ENCODE measurements around the gene LONP1. TPM values are rescaled to one million over a fixed set of nuclear protein-coding genes. Genes with fewer than 3 reads are reported as not detected.

Gene LONP1
- total RNA-seq, 1 experiment from 2014 or later, result 180 TPM

GRCh38 chr19:5690955-5691821, 28.8 kb downstream of the LONP1 start (continued):
- TF ChIP-seq REST (IDR thresholded peaks at IDR 0.05; ENCODE audit: low read depth), result no peak
- peak; percentile 35; the same call in 1 of the 2 replicates for TF ChIP-seq SP1 (IDR thresholded peaks at IDR 0.05; ENCODE audit: low read depth)
- TF ChIP-seq EGR1 (IDR thresholded peaks at IDR 0.05; ENCODE audit: low read depth), result peak; percentile 79

DNA sequence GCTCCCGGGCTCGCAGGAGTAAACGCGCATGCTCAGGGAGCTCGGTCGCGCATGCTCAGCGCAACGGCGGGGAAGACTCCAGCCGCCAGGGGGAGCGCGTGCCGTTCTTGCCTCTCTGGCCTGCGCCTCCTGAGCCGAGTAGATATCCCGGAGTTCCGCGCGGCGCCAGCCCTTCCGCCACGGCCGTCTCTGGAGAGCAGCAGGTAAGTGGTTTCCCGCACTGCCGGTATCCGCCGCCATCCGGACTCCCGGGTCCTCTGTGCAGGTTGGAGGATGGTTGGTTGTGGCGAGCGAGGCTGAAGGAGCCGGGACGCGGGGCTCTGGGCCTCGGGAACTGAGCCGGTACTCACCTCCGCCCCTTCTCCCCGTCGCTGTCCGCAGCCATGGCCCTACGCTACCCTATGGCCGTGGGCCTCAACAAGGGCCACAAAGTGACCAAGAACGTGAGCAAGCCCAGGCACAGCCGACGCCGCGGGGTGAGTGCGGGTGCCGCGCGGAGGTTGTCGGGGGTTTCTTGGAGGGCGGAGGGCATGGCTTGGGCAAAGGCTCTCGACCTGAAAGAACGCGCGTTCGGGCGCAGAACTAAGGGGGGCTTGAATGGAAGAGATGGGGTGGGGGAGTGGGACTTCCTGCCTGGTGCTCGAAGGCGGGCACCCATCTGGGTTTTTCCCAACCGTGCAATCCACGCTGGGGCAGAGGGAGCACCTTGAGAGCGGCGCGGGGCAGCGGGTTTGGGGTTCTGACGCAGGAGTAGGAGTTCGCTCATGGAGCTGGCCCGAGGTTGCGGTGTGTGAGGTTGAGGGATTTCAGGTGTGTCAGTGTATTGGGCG, 29.6 kb downstream of the LONP1 start, which contains the start of gene RPL36:
RPL36 (plus strand) TSS at position 171 of the 830 bp plus-strand sequence; CDS start at position 384, 213 bp downstream.
- peaks cover 11 to 48% of the 10 kb centered on the region in 2 experiments; a peak in 3 of 4 replicates for H3K4me1 ChIP-seq (ENCODE audit: control insufficient read depth in 1 of 2, insufficient read depth in 2 of 2, low read length in 2 of 2)
- peaks cover 10 to 49% of the 10 kb centered on the region in 2 experiments; a peak in 2 of 4 replicates for H3K36me3 ChIP-seq (ENCODE audit: control insufficient read depth in 1 of 2, insufficient read depth in 2 of 2, low read length in 2 of 2)
- H3K4me3 ChIP-seq (replicated peaks in 1 of 2; ENCODE audit: low read depth in 1 of 2, low read length in 2 of 2), result peak within 1 kb of the TSS; percentile 85 to 99
- peak within 1 kb of the TSS; percentile 44 for H2AFZ ChIP-seq (ENCODE audit: low read depth, low read length, poor library complexity, severe bottlenecking)
- peaks cover 54% of the 10 kb centered on the region for H3K79me2 ChIP-seq (ENCODE audit: insufficient read depth, low read length)
- no peaks in the 10 kb centered on the region for H3K9me3 ChIP-seq (ENCODE audit: control insufficient read depth in 1 of 2, insufficient read depth in 1 of 2, low read depth in 1 of 2, low read length in 2 of 2)
- DNase-seq (ENCODE audit: low read depth, low spot score) (peak; percentile 92), ATAC-seq (peak; percentile 46)
- no peaks in the 10 kb centered on the region for H3K9me2 ChIP-seq (ENCODE audit: insufficient read depth)
- POLR2A ChIA-PET, result interaction anchor here (0.7 to 2.0 kb wide), 17 partner anchors 9 to 977 kb away, joined by 3 to 31 read pairs (median 4); partner anchors contain the start of genes CATSPERD, DUS3L, LONP1 and NRTN
- RAD21 ChIA-PET (ENCODE audit: low non-redundant PET in 1 of 2, low total read pairs in 2 of 2, uncharacterized antibody in 2 of 2, unreplicated experiment in 2 of 2), result interaction anchor here in 1 of 2 experiments (1.2 kb wide), 1 partner anchor 68 kb away, joined by 3 read pairs; the partner anchor contains the start of genes SAFB and SAFB2
- peaks cover 17% of the 10 kb centered on the region; the same call in 1 of the 2 replicates for H4K20me1 ChIP-seq (ENCODE audit: insufficient read depth)
- peak within 1 kb of the TSS; percentile 100 for H3K9ac ChIP-seq (ENCODE audit: low read length)
- H3K27me3 ChIP-seq (ENCODE audit: insufficient read depth, low read length), result no peaks in the 10 kb centered on the region
- peak within 1 kb of the TSS; percentile 93 for H3K27ac ChIP-seq (ENCODE audit: low read depth, low read length)
- peak within 1 kb of the TSS; percentile 92 for H3K4me2 ChIP-seq (ENCODE audit: low read length)
- CTCF ChIA-PET, result interaction anchor here (0.6 to 1.7 kb wide), 13 partner anchors 9 to 652 kb away, joined by 3 to 13 read pairs (median 5); partner anchors contain the start of genes CATSPERD, LONP1, MICOS13 and SAFB
- intact Hi-C loops (cut with micrococcal nuclease), result loop anchor here (2.0 kb wide), 1 partner anchor 100 kb away; the partner anchor contains the start of gene DUS3L
- BruUV-seq (replicated peaks), result no TSS peak
- TF ChIP-seq, protein P1, sequence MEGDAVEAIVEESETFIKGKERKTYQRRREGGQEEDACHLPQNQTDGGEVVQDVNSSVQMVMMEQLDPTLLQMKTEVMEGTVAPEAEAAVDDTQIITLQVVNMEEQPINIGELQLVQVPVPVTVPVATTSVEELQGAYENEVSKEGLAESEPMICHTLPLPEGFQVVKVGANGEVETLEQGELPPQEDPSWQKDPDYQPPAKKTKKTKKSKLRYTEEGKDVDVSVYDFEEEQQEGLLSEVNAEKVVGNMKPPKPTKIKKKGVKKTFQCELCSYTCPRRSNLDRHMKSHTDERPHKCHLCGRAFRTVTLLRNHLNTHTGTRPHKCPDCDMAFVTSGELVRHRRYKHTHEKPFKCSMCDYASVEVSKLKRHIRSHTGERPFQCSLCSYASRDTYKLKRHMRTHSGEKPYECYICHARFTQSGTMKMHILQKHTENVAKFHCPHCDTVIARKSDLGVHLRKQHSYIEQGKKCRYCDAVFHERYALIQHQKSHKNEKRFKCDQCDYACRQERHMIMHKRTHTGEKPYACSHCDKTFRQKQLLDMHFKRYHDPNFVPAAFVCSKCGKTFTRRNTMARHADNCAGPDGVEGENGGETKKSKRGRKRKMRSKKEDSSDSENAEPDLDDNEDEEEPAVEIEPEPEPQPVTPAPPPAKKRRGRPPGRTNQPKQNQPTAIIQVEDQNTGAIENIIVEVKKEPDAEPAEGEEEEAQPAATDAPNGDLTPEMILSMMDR (IDR thresholded peaks at IDR 0.05 in 2 of 3, conservative IDR thresholded peaks at IDR 0.05 in 1 of 3; ENCODE audit: borderline replicate concordance in 1 of 3, insufficient read depth in 1 of 3, low read depth in 2 of 3, low read length in 2 of 3), result peak; percentile 83 to 96 (median 89)
- TF ChIP-seq SIN3A (IDR thresholded peaks at IDR 0.05; ENCODE audit: low read depth) (peak; percentile 94), POLR2AphosphoS5 (IDR thresholded peaks at IDR 0.05; ENCODE audit: low read depth, low read length) (peak; percentile 99), ELF1 (IDR thresholded peaks at IDR 0.05; ENCODE audit: borderline replicate concordance, low read depth) (no peak; the same call in 1 of the 2 replicates), SP1 (IDR thresholded peaks at IDR 0.05; ENCODE audit: low read depth) (peak; percentile 49), RAD21 (IDR thresholded peaks at IDR 0.05; ENCODE audit: low read depth) (no peak), ATF3 (IDR thresholded peaks at IDR 0.05) (no peak), EZH2phosphoT487 (IDR thresholded peaks at IDR 0.05; ENCODE audit: borderline replicate concordance) (no peak), EGR1 (IDR thresholded peaks at IDR 0.05; ENCODE audit: low read depth) (no peak)
- TF ChIP-seq, protein P2, sequence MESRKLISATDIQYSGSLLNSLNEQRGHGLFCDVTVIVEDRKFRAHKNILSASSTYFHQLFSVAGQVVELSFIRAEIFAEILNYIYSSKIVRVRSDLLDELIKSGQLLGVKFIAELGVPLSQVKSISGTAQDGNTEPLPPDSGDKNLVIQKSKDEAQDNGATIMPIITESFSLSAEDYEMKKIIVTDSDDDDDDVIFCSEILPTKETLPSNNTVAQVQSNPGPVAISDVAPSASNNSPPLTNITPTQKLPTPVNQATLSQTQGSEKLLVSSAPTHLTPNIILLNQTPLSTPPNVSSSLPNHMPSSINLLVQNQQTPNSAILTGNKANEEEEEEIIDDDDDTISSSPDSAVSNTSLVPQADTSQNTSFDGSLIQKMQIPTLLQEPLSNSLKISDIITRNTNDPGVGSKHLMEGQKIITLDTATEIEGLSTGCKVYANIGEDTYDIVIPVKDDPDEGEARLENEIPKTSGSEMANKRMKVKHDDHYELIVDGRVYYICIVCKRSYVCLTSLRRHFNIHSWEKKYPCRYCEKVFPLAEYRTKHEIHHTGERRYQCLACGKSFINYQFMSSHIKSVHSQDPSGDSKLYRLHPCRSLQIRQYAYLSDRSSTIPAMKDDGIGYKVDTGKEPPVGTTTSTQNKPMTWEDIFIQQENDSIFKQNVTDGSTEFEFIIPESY (IDR thresholded peaks at IDR 0.05; ENCODE audit: extremely low read depth, insufficient replicate concordance, low read length), result peak; percentile 72
